Measurements from ENCODE around the gene TMEM255B. TPM values are rescaled to one million over a fixed set of nuclear protein-coding genes. Genes with fewer than 3 reads are reported as not detected.

Gene TMEM255B
- total RNA-seq, 1 experiment from 2014 or later, result 0.61 TPM

- H3K9me2 ChIP-seq (ENCODE audit: insufficient read depth), result no peaks in the 10 kb centered on the region
- no peaks in the 10 kb centered on the region for H4K20me1 ChIP-seq (ENCODE audit: insufficient read depth)
- intact Hi-C loops (cut with micrococcal nuclease; ENCODE audit: unreplicated experiment), result loop anchor here (2.0 kb wide), 1 partner anchor 31 kb away; no protein-coding TSS in a partner anchor
- H3K79me2 ChIP-seq (ENCODE audit: low read depth), result no peaks in the 10 kb centered on the region
- H3F3A ChIP-seq (ENCODE audit: insufficient read depth, low read depth), result peaks cover 37% of the 10 kb centered on the region
- H3K4me1 ChIP-seq (replicated peaks; ENCODE audit: insufficient read depth), result peaks cover 29% of the 10 kb centered on the region
- no peak overlapping the region; the same call in 1 of the 2 replicates for H3K4me3 ChIP-seq
- no peak for DNase-seq
- no peak for TF ChIP-seq EZH2 (IDR thresholded peaks at IDR 0.05; ENCODE audit: low read depth)
- TF ChIP-seq CTCF (conservative IDR thresholded peaks at IDR 0.05), result no peak
- CTCF ChIA-PET, result no interaction called here
- POLR2A ChIA-PET (ENCODE audit: unreplicated experiment), result interaction anchor here (0.5 kb wide), 1 partner anchor 405 kb away, joined by 3 read pairs; no protein-coding TSS in a partner anchor
- peaks cover 12% of the 10 kb centered on the region; the same call in 1 of the 2 replicates for H3K9me3 ChIP-seq (ENCODE audit: insufficient read depth, low read depth)
- BruUV-seq (replicated peaks), result no TSS peak
- no peaks in the 10 kb centered on the region for H3K36me3 ChIP-seq (ENCODE audit: low read depth)
- H3K4me2 ChIP-seq, result peak overlapping the region; percentile 65
- H2AFZ ChIP-seq, result no peak overlapping the region
- peak overlapping the region; percentile 62 for H3K27ac ChIP-seq
- H3K27me3 ChIP-seq (ENCODE audit: insufficient read depth, low read depth), result peaks cover 8% of the 10 kb centered on the region; the same call in 1 of the 2 replicates
Observed at GRCh38 chr13:113783966-113784644, 25.1 kb downstream of the TMEM255B start.

DNA sequence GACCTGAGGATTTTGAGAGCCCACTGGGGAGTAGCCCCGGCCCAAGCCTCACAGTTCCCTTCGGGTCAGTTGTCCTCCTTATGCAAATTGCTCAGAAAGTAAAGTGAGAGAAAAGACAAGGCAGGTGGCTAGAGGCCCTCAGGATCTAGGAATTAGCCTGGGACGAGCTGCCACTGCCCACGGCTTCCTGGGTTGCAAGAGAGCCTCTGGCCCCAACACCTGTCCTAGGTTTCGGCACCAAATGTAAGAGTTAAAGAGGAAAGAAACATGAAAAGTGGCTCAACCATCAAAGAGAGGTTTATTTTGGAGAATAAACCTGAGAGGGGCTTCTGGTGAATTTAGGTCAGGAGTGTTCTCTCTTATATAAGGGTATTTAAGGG lies 25.6 kb downstream of the TMEM255B start:
- intact Hi-C loops (cut with micrococcal nuclease; ENCODE audit: unreplicated experiment), result loop anchor here (2.0 kb wide), 1 partner anchor 30 kb away; no protein-coding TSS in a partner anchor
- POLR2A ChIA-PET (ENCODE audit: unreplicated experiment), result interaction anchor here (0.5 kb wide), 1 partner anchor 404 kb away, joined by 3 read pairs; no protein-coding TSS in a partner anchor
- peaks cover 29% of the 10 kb centered on the region for H3K4me1 ChIP-seq (replicated peaks; ENCODE audit: insufficient read depth)
- H3K27me3 ChIP-seq (ENCODE audit: insufficient read depth, low read depth), result 0 out of 2 replicates have a peak, but pooled peaks cover 5% of the 10 kb centered on the region
- CTCF ChIA-PET, result no interaction called here
- peak overlapping the region; percentile 62 for H3K27ac ChIP-seq
- H3K4me2 ChIP-seq, result peak overlapping the region; percentile 65
- H2AFZ ChIP-seq, result no peak overlapping the region
- peaks cover 12% of the 10 kb centered on the region; the same call in 1 of the 2 replicates for H3K9me3 ChIP-seq (ENCODE audit: insufficient read depth, low read depth)
- H3K4me3 ChIP-seq, result no peak overlapping the region; the same call in 1 of the 2 replicates
- DNase-seq, result no peak
- H4K20me1 ChIP-seq (ENCODE audit: insufficient read depth), result no peaks in the 10 kb centered on the region
- H3K79me2 ChIP-seq (ENCODE audit: low read depth), result no peaks in the 10 kb centered on the region
- peaks cover 37% of the 10 kb centered on the region for H3F3A ChIP-seq (ENCODE audit: insufficient read depth, low read depth)
- BruUV-seq (replicated peaks), result no TSS peak
- H3K9me2 ChIP-seq (ENCODE audit: insufficient read depth), result no peaks in the 10 kb centered on the region
- no peak for TF ChIP-seq EZH2 (IDR thresholded peaks at IDR 0.05; ENCODE audit: low read depth)
- no peak for TF ChIP-seq CTCF (conservative IDR thresholded peaks at IDR 0.05)
- H3K36me3 ChIP-seq (ENCODE audit: low read depth), result no peaks in the 10 kb centered on the region

DNA sequence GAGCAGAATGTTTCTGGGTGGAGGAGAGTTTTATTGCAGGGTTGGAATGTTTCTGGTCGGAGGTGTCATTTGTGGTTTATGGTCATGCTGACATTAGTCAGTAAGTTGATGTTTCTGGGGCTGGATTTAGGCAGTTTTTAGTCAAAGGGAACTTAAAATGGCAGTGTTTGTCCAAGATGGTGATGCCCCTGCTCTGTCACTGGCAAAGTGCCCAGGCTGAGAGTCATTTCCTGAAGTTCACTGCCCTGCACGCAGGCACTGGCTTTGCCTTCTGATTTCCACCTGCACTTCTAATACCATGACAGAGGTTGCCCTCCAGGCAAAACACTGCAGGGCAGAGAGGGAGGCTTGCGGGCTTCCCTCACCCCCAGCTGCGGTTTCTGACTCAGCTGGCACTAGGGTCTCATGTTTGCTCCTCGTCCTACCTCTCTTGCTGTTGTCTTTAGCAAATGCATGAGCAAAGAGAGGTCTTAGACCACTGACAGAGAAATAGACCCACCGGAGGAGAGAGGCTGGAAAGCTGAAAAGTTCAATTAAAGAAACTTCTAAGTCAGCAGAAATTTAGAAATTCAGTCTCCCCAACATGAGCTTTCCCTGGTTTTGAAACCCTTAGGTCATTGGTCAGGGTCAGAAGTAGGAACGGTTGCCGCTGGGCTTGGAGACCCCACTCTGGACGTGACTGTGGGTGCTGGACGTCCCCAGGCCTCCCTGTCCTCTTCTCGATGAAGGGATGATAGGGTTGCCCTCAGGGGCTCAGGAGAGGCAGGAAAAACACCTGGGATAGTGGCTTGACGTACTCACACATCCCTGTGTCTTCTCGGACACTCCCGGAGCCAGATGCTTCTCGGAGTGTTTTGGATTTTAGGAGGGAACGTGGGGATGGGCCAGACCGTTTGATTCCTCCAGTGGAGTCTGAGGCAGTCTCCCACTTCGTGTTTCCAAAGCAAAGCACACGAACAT lies 26.3 kb downstream of the TMEM255B start:
- ChIA-PET CTCF (no interaction called here), POLR2A (ENCODE audit: unreplicated experiment) (interaction anchor here (0.5 kb wide), 1 partner anchor 403 kb away, joined by 3 read pairs; no protein-coding TSS in a partner anchor)
- H4K20me1 ChIP-seq (ENCODE audit: insufficient read depth), result no peaks in the 10 kb centered on the region
- peak overlapping the region; percentile 62 for H3K27ac ChIP-seq
- H3K4me2 ChIP-seq, result peak overlapping the region; percentile 65
- H3F3A ChIP-seq (ENCODE audit: insufficient read depth, low read depth), result peaks cover 37% of the 10 kb centered on the region
- H3K27me3 ChIP-seq (ENCODE audit: insufficient read depth, low read depth), result 0 out of 2 replicates have a peak, but pooled peaks cover 4% of the 10 kb centered on the region
- peaks cover 12% of the 10 kb centered on the region; the same call in 1 of the 2 replicates for H3K9me3 ChIP-seq (ENCODE audit: insufficient read depth, low read depth)
- intact Hi-C loops (cut with micrococcal nuclease; ENCODE audit: unreplicated experiment), result loop anchor here (2.0 kb wide), 1 partner anchor 29 kb away; no protein-coding TSS in a partner anchor
- peaks cover 29% of the 10 kb centered on the region for H3K4me1 ChIP-seq (replicated peaks; ENCODE audit: insufficient read depth)
- no peaks in the 10 kb centered on the region for H3K9me2 ChIP-seq (ENCODE audit: insufficient read depth)
- no peaks in the 10 kb centered on the region for H3K36me3 ChIP-seq (ENCODE audit: low read depth)
- H3K79me2 ChIP-seq (ENCODE audit: low read depth), result no peaks in the 10 kb centered on the region
- peak overlapping the region; percentile 12; the same call in 1 of the 2 replicates for H3K4me3 ChIP-seq
- no peak overlapping the region for H2AFZ ChIP-seq
- TF ChIP-seq EZH2 (IDR thresholded peaks at IDR 0.05; ENCODE audit: low read depth) (no peak), CTCF (conservative IDR thresholded peaks at IDR 0.05) (no peak)
- peak; percentile 78 to 88 for DNase-seq
- BruUV-seq (replicated peaks), result no TSS peak
